Gastrocnemius medialis (tissue), 4 donors: ENCODE measurements around the gene VAV2. TPM values are rescaled to one million over a fixed set of nuclear protein-coding genes. Genes with fewer than 3 reads are reported as not detected.

ENCODE experiments used
- ATAC-seq, 2 donors: fragments of 150-250 bp; one replicate each; pipeline ENCODE4 v1.9.1; 2016
- DNase-seq, 2 donors: peaks; one replicate each; pipeline ENCODE4 v3.0.0-alpha.2; 2019
- H3K27ac ChIP-seq, 4 donors: fragments of 200-600 bp; sonication (generic); 1 replicate in 1 of 4; 2 replicates in 3 of 4; pipeline ENCODE4 v1.5.1; 2016 to 2018; ENCODE audit warnings: mild to moderate bottlenecking in 2 of 4, moderate library complexity in 1 of 4
- H3K27me3 ChIP-seq, 3 donors: fragments of 200-600 bp; sonication (generic) in 2 of 3; 1 replicate in 1 of 3; 2 replicates in 2 of 3; pipeline versions ENCODE4 v1.5.1 to v1.6.0; 2016 to 2019; ENCODE audit warnings: mild to moderate bottlenecking in 1 of 3, moderate library complexity in 1 of 3
- H3K36me3 ChIP-seq, 2 donors: fragments of 200-600 bp; sonication (generic) in 1 of 2; one replicate each; pipeline ENCODE4 v1.5.1; 2017 to 2018
- H3K4me1 ChIP-seq, 2 donors: fragments of 200-600 bp; sonication (generic) in 1 of 2; one replicate each; pipeline ENCODE4 v1.5.1; 2016 to 2017; ENCODE audit warnings: mild to moderate bottlenecking in 2 of 2
- H3K4me3 ChIP-seq, 4 donors: fragments of 200-600 bp; sonication (generic) in 3 of 4; 1 replicate in 1 of 4; 2 replicates in 3 of 4; pipeline ENCODE4 v1.5.1; 2016 to 2019; ENCODE audit warnings: mild to moderate bottlenecking in 2 of 4
- H3K9me3 ChIP-seq, 3 donors: fragments of 200-600 bp; sonication (generic) in 2 of 3; 1 replicate in 1 of 3; 2 replicates in 2 of 3; pipeline ENCODE4 v1.5.1; 2016 to 2019
- POLR2A ChIP-seq, 2 donors: fragments of 450-650 bp; IDR thresholded peaks; one replicate each; pipeline ENCODE4 v1.6.1; 2017; ENCODE audit warnings: antibody characterized with exemption in 2 of 2, mild to moderate bottlenecking in 2 of 2, moderate library complexity in 2 of 2
- in situ Hi-C, 4 donors: fragments of 200-750 bp; cut with MboI; loops; one replicate each; pipeline versions ENCODE4 v1.15.0 to v1.8.0; 2017; ENCODE audit warnings: low sequenced_read_pairs in 4 of 4
- intact Hi-C: fragments of 100-400 bp; cut with DNase I; formaldehyde crosslinking; loops from one replicate; pipeline ENCODE4 v1.15.1; 2023; ENCODE audit warnings: low total_unique reads
- total RNA-seq, 4 donors: library from RNA; depleted of rRNA; stranded (reverse); fragments of >200 nt; gene quantifications; one replicate each; pipeline versions ENCODE4 v1.1.0 to v1.2.3, GENCODE V29; 2016
- TF ChIP-seq, protein P1 (sequence below), 5 experiments: fragments of 450-650 bp in 3 of 5; fragments of 200-600 bp in 2 of 5; sonication (generic) in 2 of 5; IDR thresholded peaks in 4 of 5; conservative IDR thresholded peaks in 1 of 5; 1 replicate in 4 of 5; 2 replicates in 1 of 5; pipeline ENCODE4 v1.5.1; 2016 to 2019; ENCODE audit warnings: antibody characterized with exemption in 5 of 5, mild to moderate bottlenecking in 3 of 5, moderate library complexity in 3 of 5

Gene VAV2
- total RNA-seq, 4 donors from 2014 or later: 0.51 to 1.2 (median 0.97) TPM

DNA sequence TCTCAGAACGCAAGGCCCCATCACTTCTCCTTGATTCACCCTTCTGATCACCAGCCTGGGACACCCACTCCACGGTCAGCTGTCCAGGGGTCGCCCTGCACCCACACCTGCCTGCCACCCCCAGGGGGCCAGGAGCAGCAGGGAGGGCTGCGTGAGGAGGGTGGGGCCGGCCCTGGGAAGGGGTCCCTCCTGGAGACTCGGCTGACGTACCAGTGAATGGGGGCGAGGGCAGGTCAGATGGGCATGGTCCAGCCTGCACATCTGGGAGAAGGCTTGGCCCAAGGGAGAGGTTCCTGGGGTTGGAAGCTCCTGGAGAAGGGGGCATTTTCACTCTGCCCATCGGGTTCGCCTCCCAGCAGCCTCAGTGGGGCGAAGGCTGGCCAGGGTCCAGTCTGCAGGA lies 232.2 kb downstream of the VAV2 start:
- peaks cover 0 to 4% (median 4%) of the 10 kb centered on the region in 3 donors for H3K27me3 ChIP-seq
- DNase-seq (peak in 1 of 2 donors; percentile 6), ATAC-seq (no peak)
- in situ Hi-C loops (no loop called here), intact Hi-C loops (no loop called here)
- H3K27ac ChIP-seq: no peak overlapping the region
- TF ChIP-seq, protein P1, sequence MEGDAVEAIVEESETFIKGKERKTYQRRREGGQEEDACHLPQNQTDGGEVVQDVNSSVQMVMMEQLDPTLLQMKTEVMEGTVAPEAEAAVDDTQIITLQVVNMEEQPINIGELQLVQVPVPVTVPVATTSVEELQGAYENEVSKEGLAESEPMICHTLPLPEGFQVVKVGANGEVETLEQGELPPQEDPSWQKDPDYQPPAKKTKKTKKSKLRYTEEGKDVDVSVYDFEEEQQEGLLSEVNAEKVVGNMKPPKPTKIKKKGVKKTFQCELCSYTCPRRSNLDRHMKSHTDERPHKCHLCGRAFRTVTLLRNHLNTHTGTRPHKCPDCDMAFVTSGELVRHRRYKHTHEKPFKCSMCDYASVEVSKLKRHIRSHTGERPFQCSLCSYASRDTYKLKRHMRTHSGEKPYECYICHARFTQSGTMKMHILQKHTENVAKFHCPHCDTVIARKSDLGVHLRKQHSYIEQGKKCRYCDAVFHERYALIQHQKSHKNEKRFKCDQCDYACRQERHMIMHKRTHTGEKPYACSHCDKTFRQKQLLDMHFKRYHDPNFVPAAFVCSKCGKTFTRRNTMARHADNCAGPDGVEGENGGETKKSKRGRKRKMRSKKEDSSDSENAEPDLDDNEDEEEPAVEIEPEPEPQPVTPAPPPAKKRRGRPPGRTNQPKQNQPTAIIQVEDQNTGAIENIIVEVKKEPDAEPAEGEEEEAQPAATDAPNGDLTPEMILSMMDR (IDR thresholded peaks at IDR 0.05 in 4 of 5, conservative IDR thresholded peaks at IDR 0.05 in 1 of 5): no peak
- TF ChIP-seq POLR2A (IDR thresholded peaks at IDR 0.05): no peak
- H3K4me3 ChIP-seq: no peak overlapping the region
- H3K4me1 ChIP-seq: no peaks in the 10 kb centered on the region
- no peaks in the 10 kb centered on the region for H3K36me3 ChIP-seq
- H3K9me3 ChIP-seq: no peaks in the 10 kb centered on the region

DNA sequence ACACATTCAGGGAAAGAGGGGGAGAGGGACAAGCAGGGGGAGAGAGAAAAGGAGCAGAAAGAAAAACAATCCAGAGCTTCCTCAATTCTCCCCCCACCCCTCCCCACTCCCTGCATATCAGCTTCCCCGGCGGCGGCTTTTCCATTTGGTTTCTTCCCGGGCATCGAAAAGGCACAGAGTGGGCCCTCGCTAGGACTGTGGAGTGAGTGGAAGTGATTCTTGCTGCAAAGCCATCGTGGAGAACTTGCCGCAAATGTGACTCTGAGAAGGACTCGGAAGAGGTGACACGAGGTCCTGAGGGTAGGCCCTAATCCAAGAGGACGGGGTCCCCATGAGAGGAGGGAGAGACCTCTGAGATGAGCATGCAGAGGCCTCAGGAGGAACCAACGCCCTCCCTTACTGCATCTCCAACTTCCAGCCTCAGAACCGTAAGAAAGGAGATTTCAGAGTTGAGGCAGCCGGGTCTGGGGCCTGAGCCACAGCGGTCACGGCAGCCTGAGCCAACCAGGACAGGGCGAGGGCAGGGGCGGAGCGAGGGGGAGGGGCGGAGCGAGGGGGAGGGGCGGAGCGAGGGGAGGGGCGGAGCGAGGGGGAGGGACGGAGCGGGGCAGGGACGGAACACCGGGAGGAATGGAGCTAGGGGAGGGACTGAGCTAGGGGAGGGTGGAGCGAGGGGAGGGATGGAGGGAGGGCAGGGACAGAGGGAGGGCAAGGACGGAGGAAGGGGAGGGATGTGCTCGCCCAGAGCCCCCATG lies 232.8 kb downstream of the VAV2 start:
- ATAC-seq (peak in 1 of 2 donors; percentile 24), DNase-seq (peak in 1 of 2 donors; percentile 20)
- intact Hi-C loops (no loop called here), in situ Hi-C loops (no loop called here)
- H3K27ac ChIP-seq: no peak overlapping the region
- no peaks in the 10 kb centered on the region for H3K36me3 ChIP-seq
- TF ChIP-seq, protein P1 (IDR thresholded peaks at IDR 0.05 in 4 of 5, conservative IDR thresholded peaks at IDR 0.05 in 1 of 5): no peak
- no peak for TF ChIP-seq POLR2A (IDR thresholded peaks at IDR 0.05)
- no peaks in the 10 kb centered on the region for H3K9me3 ChIP-seq
- H3K4me1 ChIP-seq: no peaks in the 10 kb centered on the region
- H3K27me3 ChIP-seq: peaks cover 0 to 10% (median 8%) of the 10 kb centered on the region in 3 donors
- H3K4me3 ChIP-seq: no peak overlapping the region

DNA sequence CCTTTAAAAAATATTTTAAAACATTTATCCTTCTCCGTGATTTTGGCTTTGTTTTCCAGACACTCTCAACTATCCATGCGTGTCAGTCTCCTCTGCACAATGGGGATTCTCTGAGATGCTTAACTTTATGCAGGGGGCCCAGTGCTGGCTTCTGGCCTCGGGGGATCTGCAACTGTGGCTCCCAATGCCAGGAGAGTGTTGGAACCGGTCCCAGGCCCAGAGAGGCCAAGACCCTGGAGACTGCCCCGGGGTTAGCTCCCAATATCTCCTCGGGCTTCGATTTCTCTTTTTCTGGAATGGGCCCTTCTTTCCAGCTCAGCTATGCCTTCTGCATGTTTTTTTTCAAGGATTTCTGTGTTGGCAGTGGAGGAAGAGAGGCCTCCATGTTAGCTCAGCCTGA lies 233.9 kb downstream of the VAV2 start:
- no peaks in the 10 kb centered on the region for H3K36me3 ChIP-seq
- peaks cover 0 to 11% (median 8%) of the 10 kb centered on the region in 3 donors for H3K27me3 ChIP-seq
- no peak overlapping the region for H3K4me3 ChIP-seq
- in situ Hi-C loops: no loop called here
- no peaks in the 10 kb centered on the region for H3K4me1 ChIP-seq
- H3K27ac ChIP-seq: no peak overlapping the region
- TF ChIP-seq, protein P1 (IDR thresholded peaks at IDR 0.05 in 4 of 5, conservative IDR thresholded peaks at IDR 0.05 in 1 of 5): no peak
- no peak for TF ChIP-seq POLR2A (IDR thresholded peaks at IDR 0.05)
- intact Hi-C loops: no loop called here
- no peaks in the 10 kb centered on the region for H3K9me3 ChIP-seq
- ATAC-seq (no peak), DNase-seq (peak in 1 of 2 donors; percentile 4)

DNA sequence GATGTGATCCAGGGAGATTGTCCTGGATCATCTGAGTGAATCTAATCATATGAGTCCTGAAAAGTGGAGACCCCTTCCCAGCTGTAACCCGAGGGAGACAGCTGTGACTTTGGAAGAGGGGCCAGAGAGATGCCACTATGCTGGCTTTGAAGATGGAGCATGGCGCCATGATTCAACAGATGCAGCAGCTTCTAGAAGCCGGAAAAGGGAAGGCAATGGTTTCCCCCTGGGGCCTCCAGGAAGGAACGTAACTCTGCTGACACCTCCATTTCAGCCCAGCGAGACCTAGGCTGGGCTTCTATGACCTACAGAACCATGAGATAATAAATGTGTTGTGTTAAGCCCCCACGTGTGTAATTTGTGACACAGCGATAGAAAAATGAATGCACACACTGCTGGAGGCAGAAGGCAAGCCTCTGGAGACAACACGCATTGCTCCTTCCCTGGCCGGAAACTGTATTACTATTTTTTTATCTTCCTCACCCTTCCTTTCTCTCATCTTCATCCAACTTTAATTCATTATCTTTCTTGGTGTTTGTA lies 237.4 kb downstream of the VAV2 start:
- H3K4me1 ChIP-seq: no peaks in the 10 kb centered on the region
- in situ Hi-C loops: no loop called here
- H3K9me3 ChIP-seq: no peaks in the 10 kb centered on the region
- TF ChIP-seq POLR2A (IDR thresholded peaks at IDR 0.05): no peak
- TF ChIP-seq, protein P1 (IDR thresholded peaks at IDR 0.05 in 4 of 5, conservative IDR thresholded peaks at IDR 0.05 in 1 of 5): no peak
- intact Hi-C loops: no loop called here
- no peak for DNase-seq
- no peak for ATAC-seq
- no peaks in the 10 kb centered on the region for H3K36me3 ChIP-seq
- peaks cover 0 to 20% (median 12%) of the 10 kb centered on the region in 3 donors for H3K27me3 ChIP-seq
- H3K4me3 ChIP-seq: no peak overlapping the region
- no peak overlapping the region for H3K27ac ChIP-seq
